K562 (cell line): ENCODE measurements around the gene ADCY6. TPM values are rescaled to one million over a fixed set of nuclear protein-coding genes. Genes with fewer than 3 reads are reported as not detected.

Source experiments
- E4F1 ChIP-seq: fragments of 250-450 bp; sonication (Bioruptor Pico); IDR thresholded peaks from 2 replicates; pipeline ENCODE4 v1.5.0; 2021; ENCODE audit warnings: mild to moderate bottlenecking, borderline replicate concordance
- POU5F1 ChIP-seq: fragments of 150-350 bp; IDR thresholded peaks from 2 replicates; pipeline ENCODE4 v1.6.1; 2014; ENCODE audit warnings: borderline replicate concordance, low read length, low read depth, mild to moderate bottlenecking; ENCODE audit not compliant: partially characterized antibody
- TFE3 ChIP-seq: fragments of 450-650 bp; formaldehyde crosslinking; IDR thresholded peaks from 2 replicates; pipeline ENCODE4 v1.4.0; 2020; ENCODE audit warnings: mild to moderate bottlenecking, mixed read lengths
- ZNF143 ChIP-seq: sonication (generic); formaldehyde crosslinking; IDR thresholded peaks from 2 replicates; pipeline ENCODE4 v1.9.0; 2022; ENCODE audit warnings: mild to moderate bottlenecking, missing genetic modification reagents
- ZNF3 ChIP-seq: fragments of 250-450 bp; sonication (Bioruptor Pico); IDR thresholded peaks from 2 replicates; pipeline ENCODE4 v1.5.0; 2021; ENCODE audit warnings: mild to moderate bottlenecking, moderate library complexity
- ZNF695 ChIP-seq: fragments of 450-650 bp; formaldehyde crosslinking; IDR thresholded peaks from 2 replicates; pipeline ENCODE4 v1.4.0; 2020; ENCODE audit warnings: mild to moderate bottlenecking, moderate library complexity
- polyA plus RNA-seq, 8 experiments: library from polyadenylated mRNA; depleted of rRNA in 4 of 8; stranded (reverse) in 5 of 8; unstranded in 3 of 8; fragments of >200 nt; fragmentation: Nextera tagmentation in 2 of 8; fragmentation: Illumina TruSeq in 1 of 8; extraction: Ambion mirVana in 2 of 8; extraction: Trizol in 1 of 8; gene quantifications; 2 replicates each; pipeline versions ENCODE4 v1.2.1 to v1.2.3, GENCODE V29; 2011 to 2014; ENCODE audit warnings: inconsistent platforms in 1 of 8, missing spikeins in 1 of 8
- total RNA-seq, 7 experiments: library from RNA; depleted of rRNA in 6 of 7; stranded (reverse); fragments of >200 nt in 6 of 7; fragmentation: Illumina TruSeq in 2 of 7; extraction: Trizol in 2 of 7; gene quantifications; 2 replicates each; pipeline versions ENCODE4 v1.2.1 to v1.2.3, GENCODE V29; 2011 to 2021; ENCODE audit warnings: low replicate concordance in 1 of 7

Gene ADCY6
- total and polyA plus RNA-seq, 9 of the 15 experiments (the other 6 are each of a cell fraction or from before 2014, with no cell fraction given) = 0.01 to 1.0 (median 0.53) TPM

- TF ChIP-seq ZNF695 (CRISPR knock-in tag) (no peak), ZNF3 (CRISPR knock-in tag) (no peak), POU5F1 (no peak), TFE3 (CRISPR knock-in tag) (no peak), ZNF143 (CRISPR knock-in tag) (no peak), E4F1 (CRISPR knock-in tag) (no peak)
Measured at GRCh38 chr12:48826209-48826855, 37.4 kb upstream of the ADCY6 start (continued).
